Common myeloid progenitor, CD34-positive (primary cell): ENCODE measurements around the gene ZBTB40.

Experiments used
- CTCF ChIA-PET: fragments of 350-600 bp; sonication (Branson Sonifier 250); formaldehyde crosslinking; loops from one replicate; lab custom pipeline; 2021; ENCODE audit warnings: antibody characterized with exemption; lab: Charles Lee
- POLR2A ChIA-PET: fragments of 350-600 bp; sonication (Branson Sonifier 250); formaldehyde crosslinking; loops from one replicate; lab custom pipeline; 2021; ENCODE audit warnings: antibody characterized with exemption; lab: Charles Lee
- DNase-seq, 3 donors: peaks; one replicate each; pipeline versions ENCODE4 v3.0.0 to v3.0.0-alpha.2; 2013
- H3K27ac ChIP-seq, 2 experiments: 1 replicate in 1 of 2; 2 replicates in 1 of 2; pipeline ENCODE4 v1.7.0; 2013; ENCODE audit warnings: inconsistent platforms in 2 of 2, low read length in 2 of 2, mild to moderate bottlenecking in 2 of 2, low read depth in 1 of 2, moderate library complexity in 1 of 2; ENCODE audit not compliant: severe bottlenecking in 2 of 2, insufficient read depth in 1 of 2, poor library complexity in 1 of 2
- H3K27me3 ChIP-seq, 5 experiments: replicated peaks in 2 of 5; 1 replicate in 3 of 5; 2 replicates in 2 of 5; pipeline versions ENCODE4 v1.6.1 to v1.7.0; 2013; ENCODE audit warnings: low read length in 4 of 5, mild to moderate bottlenecking in 2 of 5, moderate library complexity in 2 of 5, inconsistent platforms in 1 of 5; ENCODE audit not compliant: insufficient read depth in 5 of 5, control insufficient read depth in 4 of 5
- H3K36me3 ChIP-seq, 4 experiments: 1 replicate in 2 of 4; 2 replicates in 2 of 4; pipeline versions ENCODE4 v1.6.1 to v1.7.0; 2013; ENCODE audit warnings: low read length in 3 of 4, control low read depth in 1 of 4, mild to moderate bottlenecking in 1 of 4; ENCODE audit not compliant: control insufficient read depth in 4 of 4, insufficient read depth in 4 of 4
- H3K4me1 ChIP-seq, 4 experiments: 1 replicate in 3 of 4; 2 replicates in 1 of 4; pipeline versions ENCODE4 v1.6.1 to v1.7.1; 2013; ENCODE audit warnings: low read length in 3 of 4, mild to moderate bottlenecking in 3 of 4, control low read depth in 1 of 4, inconsistent platforms in 1 of 4, moderate library complexity in 1 of 4; ENCODE audit not compliant: control insufficient read depth in 4 of 4, insufficient read depth in 4 of 4; ENCODE audit errors: control extremely low read depth in 1 of 4
- H3K4me3 ChIP-seq, 7 experiments: 1 replicate in 4 of 7; 2 replicates in 3 of 7; pipeline versions ENCODE4 v1.5.1 to v1.7.0; 2013; ENCODE audit warnings: mild to moderate bottlenecking in 7 of 7, low read length in 6 of 7, moderate library complexity in 6 of 7, inconsistent platforms in 2 of 7, low read depth in 2 of 7, control low read depth in 1 of 7; ENCODE audit not compliant: insufficient read depth in 4 of 7, control insufficient read depth in 1 of 7; ENCODE audit errors: extremely low read depth in 1 of 7
- H3K9me3 ChIP-seq, 5 experiments: 1 replicate in 4 of 5; 2 replicates in 1 of 5; pipeline versions ENCODE4 v1.6.1 to v1.7.1; 2013; ENCODE audit warnings: low read length in 4 of 5, mild to moderate bottlenecking in 2 of 5, inconsistent platforms in 1 of 5, low read depth in 1 of 5, moderate library complexity in 1 of 5; ENCODE audit not compliant: control insufficient read depth in 4 of 5, insufficient read depth in 2 of 5; ENCODE audit errors: control extremely low read depth in 1 of 5
- WGBS: methylation state at CpG from one replicate; pipeline ENCODE4 v1.1.5; 2013; ENCODE audit not compliant: insufficient coverage; 5-methylcytosine and 5-hydroxymethylcytosine counted together

Gene ZBTB40

DNA sequence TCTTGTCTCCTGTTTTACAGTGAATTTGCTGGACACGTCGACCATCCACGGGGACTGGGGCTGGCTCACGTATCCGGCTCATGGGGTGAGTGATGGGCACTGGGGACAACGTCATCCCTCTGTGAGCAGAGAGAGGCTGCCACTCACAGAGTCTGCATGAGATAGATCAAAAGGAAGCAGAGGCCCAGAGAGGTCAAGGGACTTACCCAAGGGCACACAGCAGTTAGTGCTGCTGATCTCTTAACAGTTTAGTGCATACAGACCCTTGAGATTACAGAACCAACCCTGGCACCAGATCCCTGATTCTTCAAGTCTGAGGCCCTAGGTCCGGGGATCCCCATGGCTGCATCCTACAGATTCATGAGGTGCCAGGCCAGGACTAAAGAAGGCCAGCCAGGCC is 117.6 kb downstream of the ZBTB40 start:
- no peak for DNase-seq
- ChIA-PET CTCF (no interaction called here), POLR2A (no interaction called here)
- Histone ChIP-seq H3K27ac (no peak overlapping the region), H3K27me3 (peaks cover 0 to 69% (median 12%) of the 10 kb centered on the region in 5 experiments), H3K4me3 (no peak overlapping the region), H3K36me3 (no peaks in the 10 kb centered on the region), H3K4me1 (no peaks in the 10 kb centered on the region), H3K9me3 (no peaks in the 10 kb centered on the region)
- 91% methylated on average over 7 of the region's 7 CpGs for WGBS

DNA sequence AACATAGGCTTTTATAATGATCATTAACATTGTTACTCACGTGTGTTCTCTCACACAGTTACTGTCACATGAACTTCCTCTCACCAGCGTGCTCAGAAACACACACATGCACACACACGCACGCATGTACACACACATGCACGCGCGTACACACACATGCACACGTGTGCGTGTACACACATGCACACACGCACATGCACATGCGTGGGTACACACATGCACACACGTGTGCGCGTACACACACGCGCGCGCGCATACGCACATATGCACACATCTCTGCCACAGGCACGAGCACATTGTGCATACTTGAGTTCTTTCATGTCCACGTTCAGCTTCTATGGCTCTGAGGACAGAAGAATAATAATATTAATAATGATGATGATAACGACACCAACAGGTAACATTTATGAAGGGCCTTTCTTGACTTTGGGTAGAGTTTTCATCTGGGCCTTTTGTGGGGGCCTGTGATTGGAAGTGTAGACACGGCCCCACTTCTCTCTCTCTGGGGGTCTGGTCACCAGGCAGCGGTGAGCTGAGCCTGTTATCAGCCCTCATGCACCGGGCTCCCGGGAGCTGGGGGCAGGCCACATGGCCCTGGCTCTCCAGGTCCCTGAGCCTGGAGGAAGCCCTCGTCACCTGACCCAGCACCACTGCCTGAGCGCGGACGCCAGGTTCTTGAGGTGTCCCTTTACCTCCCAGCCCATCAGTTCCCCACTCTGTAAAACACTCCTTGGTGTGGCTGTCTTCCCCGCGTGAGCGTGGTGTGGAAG is 118.7 kb downstream of the ZBTB40 start:
- no peak overlapping the region for H3K27ac ChIP-seq
- 88% methylated on average over 28 of the region's 34 CpGs for WGBS
- CTCF ChIA-PET = no interaction called here
- DNase-seq = no peak
- peaks cover 0 to 61% (median 9%) of the 10 kb centered on the region in 5 experiments for H3K27me3 ChIP-seq
- H3K4me3 ChIP-seq = no peak overlapping the region
- H3K36me3 ChIP-seq = no peaks in the 10 kb centered on the region
- no peaks in the 10 kb centered on the region for H3K9me3 ChIP-seq
- POLR2A ChIA-PET = no interaction called here
- H3K4me1 ChIP-seq = no peaks in the 10 kb centered on the region

DNA sequence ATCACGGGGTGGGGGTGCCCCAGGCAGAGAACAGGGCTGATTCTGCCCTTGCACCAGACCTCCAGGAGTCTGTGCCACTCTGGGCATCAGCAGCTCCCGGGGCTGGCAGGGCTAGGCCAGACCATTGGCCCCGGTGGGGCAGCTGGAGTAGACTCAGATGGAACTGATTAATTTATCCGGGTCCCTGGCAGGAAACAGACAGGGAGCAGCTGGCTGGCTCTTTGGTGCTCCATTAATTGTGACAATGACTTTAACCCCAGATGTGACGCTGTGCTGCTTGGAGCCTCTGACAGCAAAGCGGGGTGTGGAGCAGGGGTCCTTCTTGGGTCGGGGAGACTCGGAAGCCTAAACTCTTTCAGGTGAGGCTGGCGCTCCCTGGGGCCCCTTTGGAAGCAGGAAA is 121.2 kb downstream of the ZBTB40 start:
- H3K27ac ChIP-seq = no peak overlapping the region
- H3K27me3 ChIP-seq = peaks cover 0 to 36% (median 1%) of the 10 kb centered on the region in 5 experiments
- no peak overlapping the region for H3K4me3 ChIP-seq
- POLR2A ChIA-PET = no interaction called here
- no peak for DNase-seq
- WGBS = 71% methylated on average over 9 of the region's 9 CpGs
- no peaks in the 10 kb centered on the region for H3K36me3 ChIP-seq
- H3K9me3 ChIP-seq = peaks cover 0 to 7% (median 0%) of the 10 kb centered on the region in 5 experiments
- no peaks in the 10 kb centered on the region for H3K4me1 ChIP-seq
- CTCF ChIA-PET = no interaction called here

DNA sequence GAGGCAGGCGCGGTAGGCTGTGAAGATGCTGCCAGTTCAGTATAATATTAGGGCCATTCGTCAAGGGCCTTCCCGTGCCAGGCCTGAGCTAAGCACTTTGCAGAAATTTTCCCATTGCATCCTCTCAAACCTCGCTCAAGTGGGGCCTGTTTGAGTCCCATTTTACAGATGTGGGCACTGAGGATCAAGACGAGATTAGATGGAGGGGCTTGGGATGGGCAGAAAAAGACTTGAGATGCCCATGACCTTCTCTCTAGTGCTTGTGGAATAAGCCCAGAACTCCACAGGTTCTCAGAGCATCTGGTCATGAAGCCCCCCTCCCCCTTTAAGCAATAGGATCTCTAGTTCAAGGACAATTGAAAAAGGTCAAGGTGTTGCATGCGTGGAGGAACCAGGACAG is 121.6 kb downstream of the ZBTB40 start:
- Histone ChIP-seq H3K9me3 (peaks cover 0 to 11% (median 0%) of the 10 kb centered on the region in 5 experiments), H3K36me3 (no peaks in the 10 kb centered on the region), H3K27ac (no peak overlapping the region), H3K4me3 (no peak overlapping the region), H3K27me3 (peaks cover 0 to 32% (median 0%) of the 10 kb centered on the region in 5 experiments), H3K4me1 (no peaks in the 10 kb centered on the region)
- ChIA-PET POLR2A (no interaction called here), CTCF (no interaction called here)
- 86% methylated on average over 6 of the region's 7 CpGs for WGBS
- no peak for DNase-seq

DNA sequence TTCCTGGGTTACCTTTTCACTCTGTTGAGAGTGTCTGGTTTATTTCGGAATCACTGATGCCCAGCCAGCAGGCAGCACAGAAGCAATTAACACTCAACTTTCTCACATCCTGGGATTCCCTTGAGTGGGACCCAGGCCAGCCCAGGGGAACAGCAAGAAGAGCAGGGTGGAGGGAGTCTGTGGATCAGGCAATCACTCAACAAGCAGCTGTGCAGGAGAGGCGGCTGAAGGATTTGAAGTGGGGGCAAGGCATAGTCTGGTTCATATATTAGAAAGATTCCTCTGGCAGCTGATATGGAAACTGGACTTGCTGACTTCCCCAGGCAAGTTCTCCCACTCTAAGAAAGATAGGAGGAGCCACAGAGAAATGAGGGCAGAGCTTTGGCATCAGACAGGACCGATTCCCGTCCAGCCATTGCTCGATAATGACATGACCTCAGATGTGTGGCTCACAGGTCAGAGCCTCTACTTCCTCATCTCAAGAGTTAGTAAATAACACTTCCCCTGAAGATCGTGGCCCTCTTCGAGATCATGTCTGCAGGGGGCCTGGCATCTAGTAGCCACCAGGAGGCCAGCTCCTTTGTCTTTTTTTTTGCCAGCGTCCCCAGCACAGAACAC is 124.0 kb downstream of the ZBTB40 start:
- H3K9me3 ChIP-seq = peaks cover 0 to 18% (median 0%) of the 10 kb centered on the region in 5 experiments
- no peak overlapping the region for H3K27ac ChIP-seq
- peak in 2 of 3 donors; percentile 16 to 34 for DNase-seq
- H3K4me3 ChIP-seq = no peak overlapping the region
- CTCF ChIA-PET = interaction anchor here (0.7 kb wide), 1 partner anchor 159 kb away, joined by 3 read pairs; no protein-coding TSS in a partner anchor
- 38% methylated on average over 7 of the region's 8 CpGs for WGBS
- H3K4me1 ChIP-seq = no peaks in the 10 kb centered on the region
- POLR2A ChIA-PET = no interaction called here
- H3K36me3 ChIP-seq = no peaks in the 10 kb centered on the region
- H3K27me3 ChIP-seq = peaks cover 0 to 24% (median 0%) of the 10 kb centered on the region in 5 experiments

DNA sequence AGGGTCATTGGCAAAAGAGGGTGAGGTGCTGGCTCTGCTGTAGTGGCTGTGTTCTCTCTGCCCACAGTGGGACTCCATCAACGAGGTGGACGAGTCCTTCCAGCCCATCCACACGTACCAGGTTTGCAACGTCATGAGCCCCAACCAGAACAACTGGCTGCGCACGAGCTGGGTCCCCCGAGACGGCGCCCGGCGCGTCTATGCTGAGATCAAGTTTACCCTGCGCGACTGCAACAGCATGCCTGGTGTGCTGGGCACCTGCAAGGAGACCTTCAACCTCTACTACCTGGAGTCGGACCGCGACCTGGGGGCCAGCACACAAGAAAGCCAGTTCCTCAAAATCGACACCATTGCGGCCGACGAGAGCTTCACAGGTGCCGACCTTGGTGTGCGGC is 124.5 kb downstream of the ZBTB40 start:
- ChIA-PET CTCF (no interaction called here), POLR2A (no interaction called here)
- Histone ChIP-seq H3K27me3 (peaks cover 0 to 24% (median 2%) of the 10 kb centered on the region in 5 experiments), H3K4me3 (no peak overlapping the region), H3K36me3 (no peaks in the 10 kb centered on the region), H3K27ac (no peak overlapping the region), H3K9me3 (peaks cover 0 to 18% (median 0%) of the 10 kb centered on the region in 5 experiments), H3K4me1 (no peaks in the 10 kb centered on the region)
- WGBS = 90% methylated on average over 13 of the region's 23 CpGs
- no peak for DNase-seq

DNA sequence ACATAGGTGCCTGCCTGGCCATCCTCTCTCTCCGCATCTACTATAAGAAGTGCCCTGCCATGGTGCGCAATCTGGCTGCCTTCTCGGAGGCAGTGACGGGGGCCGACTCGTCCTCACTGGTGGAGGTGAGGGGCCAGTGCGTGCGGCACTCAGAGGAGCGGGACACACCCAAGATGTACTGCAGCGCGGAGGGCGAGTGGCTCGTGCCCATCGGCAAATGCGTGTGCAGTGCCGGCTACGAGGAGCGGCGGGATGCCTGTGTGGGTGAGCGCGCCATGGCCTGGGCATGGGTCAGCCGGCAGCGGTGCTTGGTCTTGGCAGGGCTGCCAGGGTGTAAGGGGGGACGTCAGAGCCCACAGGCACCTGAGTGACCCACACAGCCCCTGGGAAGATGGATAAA is 125.0 kb downstream of the ZBTB40 start:
- no peaks in the 10 kb centered on the region for H3K4me1 ChIP-seq
- H3K27me3 ChIP-seq = peaks cover 0 to 24% (median 3%) of the 10 kb centered on the region in 5 experiments
- peaks cover 0 to 18% (median 0%) of the 10 kb centered on the region in 5 experiments for H3K9me3 ChIP-seq
- ChIA-PET POLR2A (no interaction called here), CTCF (no interaction called here)
- no peak overlapping the region for H3K4me3 ChIP-seq
- H3K36me3 ChIP-seq = no peaks in the 10 kb centered on the region
- WGBS = 97% methylated on average over 23 of the region's 24 CpGs
- no peak for DNase-seq
- H3K27ac ChIP-seq = no peak overlapping the region
